ENCODE results near the gene TMEM213.
"Not testable (repeated sequence)": the region's sequence is repeated elsewhere in the genome, so short reads cannot be mapped to it uniquely, and the experiment has no call there.

TMEM213 gene

GRCh38 chr7:138785587-138786437, 12.0 kb upstream of the TMEM213 start:
- Histone ChIP-seq H3K4me2 (ENCODE audit: low read depth, low read length) (no peak overlapping the region), H3K9me2 (replicated peaks; ENCODE audit: insufficient read depth, low read length) (no peaks in the 10 kb centered on the region), H3K4me1 (ENCODE audit: low read length) (no peaks in the 10 kb centered on the region), H3K36me3 (replicated peaks; ENCODE audit: insufficient read depth, low read length) (no peaks in the 10 kb centered on the region), H3K27ac (ENCODE audit: low read length) (no peak overlapping the region), H3K9ac (ENCODE audit: low read length) (no peak overlapping the region), H3K79me2 (ENCODE audit: low read length) (no peaks in the 10 kb centered on the region), H3K4me3 (ENCODE audit: low read length) (no peak overlapping the region), H4K20me1 (ENCODE audit: insufficient read depth, low read length) (no peaks in the 10 kb centered on the region), H3K27me3 (replicated peaks; ENCODE audit: insufficient read depth, low read length) (no peaks in the 10 kb centered on the region), H2AFZ (ENCODE audit: low read length) (no peak overlapping the region), H3F3A (ENCODE audit: insufficient read depth, low read length) (no peaks in the 10 kb centered on the region), H3K9me3 (replicated peaks; ENCODE audit: insufficient read depth, low read length) (no peaks in the 10 kb centered on the region)
- no peak for TF ChIP-seq EZH2 (optimal IDR thresholded peaks at IDR 0.05; ENCODE audit: low read depth, low read length)
- no peak for TF ChIP-seq CTCF (IDR thresholded peaks at IDR 0.05; ENCODE audit: low read length)
- TF ChIP-seq EZH2phosphoT487 (IDR thresholded peaks at IDR 0.05; ENCODE audit: low read length): no peak
- no peak for DNase-seq

GRCh38 chr7:138796038-138796615, 1.7 kb upstream of the TMEM213 start:
- Histone ChIP-seq H3K9ac (ENCODE audit: low read length) (no peak overlapping the region), H3K27ac (ENCODE audit: low read length) (no peak overlapping the region), H3K9me3 (replicated peaks; ENCODE audit: insufficient read depth, low read length) (no peaks in the 10 kb centered on the region), H3K79me2 (ENCODE audit: low read length) (no peaks in the 10 kb centered on the region), H3K4me3 (ENCODE audit: low read length) (no peak overlapping the region), H3F3A (ENCODE audit: insufficient read depth, low read length) (no peaks in the 10 kb centered on the region), H4K20me1 (ENCODE audit: insufficient read depth, low read length) (no peaks in the 10 kb centered on the region), H2AFZ (ENCODE audit: low read length) (no peak overlapping the region), H3K27me3 (replicated peaks; ENCODE audit: insufficient read depth, low read length) (no peaks in the 10 kb centered on the region), H3K9me2 (replicated peaks; ENCODE audit: insufficient read depth, low read length) (no peaks in the 10 kb centered on the region), H3K36me3 (replicated peaks; ENCODE audit: insufficient read depth, low read length) (no peaks in the 10 kb centered on the region), H3K4me1 (ENCODE audit: low read length) (no peaks in the 10 kb centered on the region), H3K4me2 (ENCODE audit: low read depth, low read length) (no peak overlapping the region)
- no peak for DNase-seq
- TF ChIP-seq CTCF (IDR thresholded peaks at IDR 0.05; ENCODE audit: low read length): no peak
- TF ChIP-seq EZH2phosphoT487 (IDR thresholded peaks at IDR 0.05; ENCODE audit: low read length): no peak
- TF ChIP-seq EZH2 (optimal IDR thresholded peaks at IDR 0.05; ENCODE audit: low read depth, low read length): no peak

GRCh38 chr7:138797046-138797445, 748 bp upstream of the TMEM213 start:
- not testable (repeated sequence) for H3K79me2 ChIP-seq (ENCODE audit: low read length); DNase-seq; H3K27ac ChIP-seq (ENCODE audit: low read length); H3K9ac ChIP-seq (ENCODE audit: low read length); H3K4me2 ChIP-seq (ENCODE audit: low read depth, low read length); H2AFZ ChIP-seq (ENCODE audit: low read length); H3K9me3 ChIP-seq (replicated peaks; ENCODE audit: insufficient read depth, low read length); H3K4me3 ChIP-seq (ENCODE audit: low read length); H3K27me3 ChIP-seq (replicated peaks; ENCODE audit: insufficient read depth, low read length); H3K36me3 ChIP-seq (replicated peaks; ENCODE audit: insufficient read depth, low read length); H3K9me2 ChIP-seq (replicated peaks; ENCODE audit: insufficient read depth, low read length); H3K4me1 ChIP-seq (ENCODE audit: low read length); H3F3A ChIP-seq (ENCODE audit: insufficient read depth, low read length); H4K20me1 ChIP-seq (ENCODE audit: insufficient read depth, low read length)

GRCh38 chr7:138798836-138799235, 1.0 kb downstream of the TMEM213 start:
- Histone ChIP-seq H3K4me3 (ENCODE audit: low read length) (no peak overlapping the region), H3K36me3 (replicated peaks; ENCODE audit: insufficient read depth, low read length) (no peaks in the 10 kb centered on the region), H3K79me2 (ENCODE audit: low read length) (no peaks in the 10 kb centered on the region), H3K27ac (ENCODE audit: low read length) (no peak overlapping the region), H3K9ac (ENCODE audit: low read length) (no peak overlapping the region), H2AFZ (ENCODE audit: low read length) (no peak overlapping the region), H3K4me1 (ENCODE audit: low read length) (no peaks in the 10 kb centered on the region), H4K20me1 (ENCODE audit: insufficient read depth, low read length) (no peaks in the 10 kb centered on the region), H3F3A (ENCODE audit: insufficient read depth, low read length) (no peaks in the 10 kb centered on the region), H3K9me2 (replicated peaks; ENCODE audit: insufficient read depth, low read length) (no peaks in the 10 kb centered on the region), H3K27me3 (replicated peaks; ENCODE audit: insufficient read depth, low read length) (no peaks in the 10 kb centered on the region), H3K9me3 (replicated peaks; ENCODE audit: insufficient read depth, low read length) (no peaks in the 10 kb centered on the region), H3K4me2 (ENCODE audit: low read depth, low read length) (no peak overlapping the region)
- no peak for TF ChIP-seq EZH2 (optimal IDR thresholded peaks at IDR 0.05; ENCODE audit: low read depth, low read length)
- no peak for TF ChIP-seq EZH2phosphoT487 (IDR thresholded peaks at IDR 0.05; ENCODE audit: low read length)
- no peak for TF ChIP-seq CTCF (IDR thresholded peaks at IDR 0.05; ENCODE audit: low read length)
- no peak for DNase-seq
